ENCODE measurements around the gene ZNF185. TPM values are rescaled to one million over a fixed set of nuclear protein-coding genes. Genes with fewer than 3 reads are reported as not detected.
"Not testable (repeated sequence)": the region's sequence is repeated elsewhere in the genome, so short reads cannot be mapped to it uniquely, and the experiment has no call there.

ZNF185 gene
- total RNA-seq, 2 experiments from 2014 or later: 0.91 to 0.93 TPM

DNA sequence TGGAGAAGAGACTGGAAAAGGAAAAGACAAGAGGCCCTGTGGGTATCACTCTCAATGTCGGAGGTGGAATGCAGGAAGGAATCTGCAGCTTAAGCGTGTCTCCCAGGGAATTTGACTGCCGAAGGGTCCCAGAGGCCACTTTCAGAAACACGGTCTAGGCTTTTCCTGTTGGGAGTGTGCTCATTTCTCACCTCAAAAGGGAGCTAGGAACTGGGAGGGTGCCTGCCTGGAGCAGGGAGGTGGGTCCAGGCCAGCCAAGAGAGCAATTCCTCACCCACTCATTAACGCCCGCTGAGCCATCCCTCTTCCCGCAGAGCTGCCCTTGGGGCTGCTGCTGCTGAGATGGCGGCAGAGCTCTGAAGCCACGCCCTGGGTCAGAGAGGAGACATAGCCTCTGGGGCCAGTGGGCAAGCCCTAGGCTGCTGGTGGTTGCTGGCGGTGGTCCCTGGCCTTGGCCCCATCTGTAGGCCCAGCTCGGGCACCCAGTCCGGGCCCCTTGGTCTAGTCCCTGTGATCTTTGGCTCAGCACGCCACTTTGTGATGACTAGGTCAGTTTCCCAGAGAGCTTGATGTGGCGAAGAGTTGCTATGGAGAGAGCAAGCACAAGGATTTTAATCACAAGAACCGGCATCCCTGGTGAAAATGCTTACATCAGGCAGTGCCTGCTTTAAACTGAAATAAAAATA lies 4.1 kb downstream of the ZNF185 start:
- DNase-seq (no peak), ATAC-seq (no peak)
- H3K27ac Mint-ChIP-seq: no peak overlapping the region
- H3K27me3 Mint-ChIP-seq: peaks cover 11% of the 10 kb centered on the region
- no peaks in the 10 kb centered on the region for H3K9me3 Mint-ChIP-seq (ENCODE audit: low read depth)
- CTCF ChIA-PET: no interaction called here
- H3K4me3 Mint-ChIP-seq: no peak overlapping the region
- no peaks in the 10 kb centered on the region for H3K4me1 Mint-ChIP-seq
- no peaks in the 10 kb centered on the region for H3K36me3 Mint-ChIP-seq

DNA sequence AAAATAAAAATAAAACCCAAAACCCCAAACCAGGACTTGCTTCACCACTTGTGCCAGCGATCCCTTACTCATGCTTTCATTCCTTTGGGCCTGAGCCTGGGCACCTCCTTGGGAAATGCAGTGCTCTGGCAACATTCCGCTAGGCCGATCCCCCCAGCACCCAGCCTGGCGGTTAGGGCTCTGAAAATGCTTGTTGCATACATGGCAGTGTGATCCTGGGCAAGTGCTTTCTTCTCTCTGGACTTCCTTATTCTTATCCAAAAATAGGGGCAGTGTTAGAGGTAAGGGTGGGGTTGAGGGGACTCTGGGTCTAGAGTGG lies 4.6 kb downstream of the ZNF185 start:
- no peaks in the 10 kb centered on the region for H3K4me1 Mint-ChIP-seq
- CTCF ChIA-PET: no interaction called here
- H3K4me3 Mint-ChIP-seq: no peak overlapping the region
- no peaks in the 10 kb centered on the region for H3K9me3 Mint-ChIP-seq (ENCODE audit: low read depth)
- H3K36me3 Mint-ChIP-seq: no peaks in the 10 kb centered on the region
- no peak overlapping the region for H3K27ac Mint-ChIP-seq
- ATAC-seq: no peak
- peaks cover 14% of the 10 kb centered on the region for H3K27me3 Mint-ChIP-seq
- DNase-seq: no peak

DNA sequence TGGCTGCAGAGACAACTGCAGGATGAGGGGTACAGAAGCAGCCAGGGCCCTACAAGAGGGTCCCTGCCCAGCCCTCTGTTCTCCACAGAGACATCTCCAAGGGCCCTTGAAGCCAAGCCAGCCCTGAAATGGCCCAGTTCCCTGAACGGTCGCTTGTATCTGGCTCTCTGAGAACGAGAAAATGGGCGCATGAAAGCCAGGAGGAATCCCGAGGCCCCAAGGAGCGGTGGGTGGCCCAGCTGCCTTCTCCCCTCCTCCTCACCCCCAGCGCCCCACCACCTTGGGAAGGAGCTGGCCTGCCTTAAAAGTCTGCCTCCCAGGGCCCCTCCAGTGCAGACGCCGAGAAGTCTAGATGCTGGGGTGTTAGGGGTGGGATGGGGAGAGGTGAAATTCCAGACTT lies 5.7 kb downstream of the ZNF185 start:
- Mint-ChIP-seq H3K27me3 (peaks cover 11% of the 10 kb centered on the region), H3K4me3 (no peak overlapping the region), H3K4me1 (no peaks in the 10 kb centered on the region), H3K27ac (no peak overlapping the region), H3K9me3 (ENCODE audit: low read depth) (no peaks in the 10 kb centered on the region), H3K36me3 (no peaks in the 10 kb centered on the region)
- CTCF ChIA-PET: no interaction called here
- DNase-seq (no peak), ATAC-seq (no peak)

GRCh38 chrX:152904151-152905080 lies 6.5 kb downstream of the ZNF185 start:
- Mint-ChIP-seq H3K4me3 (no peak overlapping the region), H3K4me1 (no peaks in the 10 kb centered on the region), H3K9me3 (ENCODE audit: low read depth) (no peaks in the 10 kb centered on the region), H3K27me3 (peaks cover 5% of the 10 kb centered on the region), H3K27ac (no peak overlapping the region), H3K36me3 (no peaks in the 10 kb centered on the region)
- CTCF ChIA-PET: no interaction called here
- DNase-seq (peak; percentile 45), ATAC-seq (peak; percentile 39)

GRCh38 chrX:152905081-152905420 lies 7.2 kb downstream of the ZNF185 start:
- CTCF ChIA-PET: no interaction called here
- H3K4me1 Mint-ChIP-seq: no peaks in the 10 kb centered on the region
- H3K36me3 Mint-ChIP-seq: no peaks in the 10 kb centered on the region
- no peak overlapping the region for H3K4me3 Mint-ChIP-seq
- DNase-seq: no peak
- H3K27me3 Mint-ChIP-seq: peaks cover 3% of the 10 kb centered on the region
- ATAC-seq: no peak
- no peak overlapping the region for H3K27ac Mint-ChIP-seq
- H3K9me3 Mint-ChIP-seq (ENCODE audit: low read depth): no peaks in the 10 kb centered on the region

- CTCF ChIA-PET: no interaction called here
- ATAC-seq: no peak
- Mint-ChIP-seq H3K27me3 (peaks cover 3% of the 10 kb centered on the region), H3K36me3 (no peaks in the 10 kb centered on the region), H3K27ac (no peak overlapping the region), H3K9me3 (ENCODE audit: low read depth) (no peaks in the 10 kb centered on the region), H3K4me3 (no peak overlapping the region), H3K4me1 (no peaks in the 10 kb centered on the region)
- DNase-seq: no peak
Measured at GRCh38 chrX:152907084-152907651, 9.3 kb downstream of the ZNF185 start.

DNA sequence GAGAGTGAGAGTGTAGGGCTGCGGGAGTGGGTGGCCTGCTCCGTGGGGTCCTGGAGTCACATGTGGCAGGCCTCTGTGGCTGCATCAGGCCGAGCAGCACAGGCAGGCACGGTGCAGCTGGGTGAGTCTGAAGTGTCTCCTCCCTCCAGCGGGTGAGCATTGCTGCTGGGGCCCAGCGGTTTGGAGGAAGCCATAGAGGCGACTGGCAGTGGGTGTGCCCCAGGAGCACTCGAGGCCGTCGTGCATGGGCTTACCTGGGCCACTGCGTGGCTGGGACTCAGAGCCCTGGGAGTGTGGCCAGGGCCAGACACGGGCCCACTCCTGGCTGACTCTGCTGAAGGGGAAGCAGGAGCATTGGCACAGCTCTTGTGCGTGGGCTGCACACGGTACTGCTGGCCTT lies 10.6 kb downstream of the ZNF185 start:
- no peaks in the 10 kb centered on the region for H3K9me3 Mint-ChIP-seq (ENCODE audit: low read depth)
- no peaks in the 10 kb centered on the region for H3K4me1 Mint-ChIP-seq
- CTCF ChIA-PET: no interaction called here
- no peaks in the 10 kb centered on the region for H3K36me3 Mint-ChIP-seq
- DNase-seq (no peak), ATAC-seq (no peak)
- no peak overlapping the region for H3K27ac Mint-ChIP-seq
- H3K27me3 Mint-ChIP-seq: peaks cover 3% of the 10 kb centered on the region
- no peak overlapping the region for H3K4me3 Mint-ChIP-seq

GRCh38 chrX:152910018-152910417 lies 12.2 kb downstream of the ZNF185 start:
- H3K4me3 Mint-ChIP-seq; H3K36me3 Mint-ChIP-seq; ATAC-seq; H3K4me1 Mint-ChIP-seq; DNase-seq; H3K9me3 Mint-ChIP-seq (ENCODE audit: low read depth); H3K27me3 Mint-ChIP-seq; CTCF ChIA-PET; H3K27ac Mint-ChIP-seq: not testable (repeated sequence)

DNA sequence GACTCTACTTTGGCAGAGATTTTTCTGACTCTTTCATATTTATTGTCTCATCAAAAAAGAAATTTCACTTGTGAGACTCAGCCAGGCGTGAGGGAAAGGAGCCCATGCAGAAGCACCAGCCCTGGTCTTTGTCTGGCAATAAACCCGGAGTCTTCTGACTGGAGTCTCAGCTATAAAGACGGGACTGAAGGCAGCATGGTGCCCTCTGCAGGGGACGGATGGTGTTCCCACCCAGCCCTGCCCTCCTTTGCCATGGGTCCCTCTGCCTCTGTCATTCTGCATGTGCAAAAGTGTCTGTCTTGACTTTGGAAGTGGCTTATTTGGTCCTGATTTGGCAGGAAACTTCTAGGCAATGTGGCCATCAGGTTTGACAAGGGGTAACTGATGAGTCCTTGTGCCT lies 14.2 kb downstream of the ZNF185 start:
- DNase-seq: no peak
- no peaks in the 10 kb centered on the region for H3K9me3 Mint-ChIP-seq (ENCODE audit: low read depth)
- CTCF ChIA-PET: no interaction called here

DNA sequence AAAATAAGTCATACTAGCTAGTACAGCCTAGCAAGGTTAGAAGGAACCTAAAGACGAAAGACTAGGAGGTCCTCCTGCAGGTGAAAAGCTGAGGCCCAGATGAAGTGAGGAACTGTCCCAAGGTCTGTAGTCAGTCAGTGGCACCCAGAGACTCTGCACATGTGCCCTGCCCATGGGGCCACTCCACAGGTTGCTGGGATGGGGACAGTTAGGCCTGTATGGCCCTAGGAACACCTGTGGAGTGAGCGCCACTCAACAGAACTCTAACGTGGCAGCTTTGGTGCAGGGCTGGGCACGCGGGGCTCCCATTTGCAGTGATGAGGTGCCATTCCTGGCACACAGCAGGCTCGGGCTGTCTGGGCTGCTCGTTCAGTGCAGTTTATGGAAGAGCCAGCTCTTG lies 14.8 kb downstream of the ZNF185 start:
- no peaks in the 10 kb centered on the region for H3K36me3 Mint-ChIP-seq
- CTCF ChIA-PET: no interaction called here
- ATAC-seq: no peak

More for the DNA sequence above, 14.2 kb downstream of the ZNF185 start:
- no peak for ATAC-seq
- H3K36me3 Mint-ChIP-seq: no peaks in the 10 kb centered on the region
- H3K4me3 Mint-ChIP-seq: no peak overlapping the region
- H3K4me1 Mint-ChIP-seq: no peaks in the 10 kb centered on the region
- peaks cover 2% of the 10 kb centered on the region for H3K27me3 Mint-ChIP-seq
- no peak overlapping the region for H3K27ac Mint-ChIP-seq

GRCh38 chrX:152913346-152913745 lies 15.5 kb downstream of the ZNF185 start:
- Mint-ChIP-seq H3K27me3 (no peaks in the 10 kb centered on the region), H3K36me3 (no peaks in the 10 kb centered on the region), H3K4me3 (no peak overlapping the region), H3K27ac (no peak overlapping the region), H3K9me3 (ENCODE audit: low read depth) (no peaks in the 10 kb centered on the region), H3K4me1 (no peaks in the 10 kb centered on the region)
- ATAC-seq (no peak), DNase-seq (no peak)
- CTCF ChIA-PET: interaction anchor here (1.0 kb wide), 1 partner anchor 12 kb away, joined by 4 read pairs; no protein-coding TSS in a partner anchor

More for the DNA sequence above, 14.8 kb downstream of the ZNF185 start:
- no peak for DNase-seq
- no peaks in the 10 kb centered on the region for H3K4me1 Mint-ChIP-seq
- H3K27me3 Mint-ChIP-seq: no peaks in the 10 kb centered on the region
- H3K27ac Mint-ChIP-seq: no peak overlapping the region
- no peak overlapping the region for H3K4me3 Mint-ChIP-seq
- no peaks in the 10 kb centered on the region for H3K9me3 Mint-ChIP-seq (ENCODE audit: low read depth)

- no peaks in the 10 kb centered on the region for H3K27me3 Mint-ChIP-seq
- H3K4me3 Mint-ChIP-seq: no peak overlapping the region
- no peaks in the 10 kb centered on the region for H3K9me3 Mint-ChIP-seq (ENCODE audit: low read depth)
- no peak overlapping the region for H3K27ac Mint-ChIP-seq
- ATAC-seq (no peak), DNase-seq (no peak)
- H3K36me3 Mint-ChIP-seq: no peaks in the 10 kb centered on the region
- H3K4me1 Mint-ChIP-seq: no peaks in the 10 kb centered on the region
- CTCF ChIA-PET: interaction anchor here (1.0 kb wide), 1 partner anchor 12 kb away, joined by 4 read pairs; no protein-coding TSS in a partner anchor
Measured at GRCh38 chrX:152913910-152914309, 16.0 kb downstream of the ZNF185 start.

DNA sequence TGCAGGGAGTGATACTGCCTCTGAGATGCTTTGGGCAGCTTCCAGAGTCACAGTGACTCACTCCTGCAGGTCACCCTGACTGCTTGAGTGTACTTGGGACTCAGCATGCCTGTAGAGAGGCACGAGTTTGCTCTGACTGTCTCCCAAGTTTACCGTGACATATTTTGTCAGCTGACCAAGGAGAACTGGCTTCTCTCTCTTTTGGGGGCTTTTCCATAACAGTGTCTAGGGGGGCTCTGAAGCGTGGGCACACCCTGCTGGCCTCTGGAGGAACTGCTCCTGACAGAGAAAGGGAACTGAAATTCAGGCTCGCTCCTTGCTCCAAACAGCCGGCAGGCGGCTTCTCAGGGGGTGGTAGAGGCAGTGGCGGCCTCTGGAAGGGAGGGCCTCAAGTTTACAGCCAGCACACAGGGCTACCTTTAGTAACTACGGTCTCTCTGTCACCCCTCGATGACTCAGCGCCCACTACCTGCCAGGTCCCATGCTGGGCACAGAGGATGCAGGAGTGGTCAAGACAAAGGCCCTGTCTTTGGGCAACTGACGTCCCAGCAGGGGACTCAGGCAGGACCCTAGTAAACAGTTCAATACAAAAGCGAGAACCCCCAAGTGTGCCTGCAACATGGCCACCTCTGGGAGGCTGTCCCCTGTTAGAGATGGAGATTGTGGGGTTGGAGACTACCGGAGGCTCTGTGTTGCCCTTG lies 17.8 kb downstream of the ZNF185 start:
- CTCF ChIA-PET: no interaction called here

More for the DNA sequence above, 17.8 kb downstream of the ZNF185 start:
- ATAC-seq (peak; percentile 49), DNase-seq (no peak)
- no peaks in the 10 kb centered on the region for H3K27me3 Mint-ChIP-seq
- no peak overlapping the region for H3K4me3 Mint-ChIP-seq
- no peaks in the 10 kb centered on the region for H3K4me1 Mint-ChIP-seq
- no peaks in the 10 kb centered on the region for H3K36me3 Mint-ChIP-seq
- H3K27ac Mint-ChIP-seq: no peak overlapping the region
- no peaks in the 10 kb centered on the region for H3K9me3 Mint-ChIP-seq (ENCODE audit: low read depth)

All from activated CD8-positive, alpha-beta memory T cell treated with anti-CD3 and anti-CD28 coated beads, Interleukin-2, amount 10 ng/mL, durations not matched to agents 7 days and 5 days (primary cell).